Skeletal muscle cell (primary cell): ENCODE measurements around the gene OTOF.

ENCODE experiments used
- DNase-seq: peaks from one replicate; pipeline ENCODE4 v3.0.0-alpha.2; 2010; ENCODE audit warnings: low read depth
- H3K4me3 ChIP-seq: 2 replicates; pipeline ENCODE4 v1.5.1; 2011; ENCODE audit warnings: low read depth, mild to moderate bottlenecking, control low read depth, low read length, moderate library complexity

OTOF gene

GRCh38 chr2:26429779-26430578, 47.9 kb downstream of the OTOF start:
- DNase-seq: no peak
- no peak overlapping the region for H3K4me3 ChIP-seq

- no peak for DNase-seq
- H3K4me3 ChIP-seq: no peak overlapping the region
These were observed 49.1 kb downstream of the OTOF start for GRCh38 chr2:26428846-26429245.

GRCh38 chr2:26424221-26424620, 53.7 kb downstream of the OTOF start:
- no peak for DNase-seq

GRCh38 chr2:26423750-26424149, 54.2 kb downstream of the OTOF start:
- H3K4me3 ChIP-seq: no peak overlapping the region
- no peak for DNase-seq

More at GRCh38 chr2:26424221-26424620, 53.7 kb downstream of the OTOF start:
- H3K4me3 ChIP-seq: no peak overlapping the region

- DNase-seq: no peak
- no peak overlapping the region for H3K4me3 ChIP-seq
These were observed 54.8 kb downstream of the OTOF start for GRCh38 chr2:26422947-26423629.

- no peak for DNase-seq
- no peak overlapping the region for H3K4me3 ChIP-seq
These were observed 56.0 kb downstream of the OTOF start for GRCh38 chr2:26421961-26422360.

GRCh38 chr2:26414311-26414710, 63.6 kb downstream of the OTOF start:
- DNase-seq: no peak
- H3K4me3 ChIP-seq: no peak overlapping the region

GRCh38 chr2:26412091-26412673, 65.7 kb downstream of the OTOF start:
- H3K4me3 ChIP-seq: no peak overlapping the region
- no peak for DNase-seq

GRCh38 chr2:26411419-26411818, 66.5 kb downstream of the OTOF start:
- DNase-seq: no peak
- no peak overlapping the region for H3K4me3 ChIP-seq

GRCh38 chr2:26410764-26411243, 67.1 kb downstream of the OTOF start:
- H3K4me3 ChIP-seq: no peak overlapping the region
- DNase-seq: no peak

GRCh38 chr2:26409785-26410184, 68.1 kb downstream of the OTOF start:
- H3K4me3 ChIP-seq: no peak overlapping the region
- DNase-seq: no peak

GRCh38 chr2:26407526-26407925, 70.4 kb downstream of the OTOF start:
- H3K4me3 ChIP-seq: no peak overlapping the region
- DNase-seq: no peak
